Measurements from ENCODE around the gene MAP2K7. TPM values are rescaled to one million over a fixed set of nuclear protein-coding genes. Genes with fewer than 3 reads are reported as not detected.

Gene MAP2K7
- total RNA-seq, 3 donors from 2014 or later = 13.3 to 17.1 (median 13.8) TPM

- Histone ChIP-seq H3K36me3 (no peaks in the 10 kb centered on the region), H3K27me3 (no peaks in the 10 kb centered on the region), H3K4me3 (no peak overlapping the region), H3K4me1 (peaks cover 0 to 10% of the 10 kb centered on the region in 2 donors), H3K9me3 (no peaks in the 10 kb centered on the region), H3K27ac (no peak overlapping the region)
- TF ChIP-seq, protein P1, sequence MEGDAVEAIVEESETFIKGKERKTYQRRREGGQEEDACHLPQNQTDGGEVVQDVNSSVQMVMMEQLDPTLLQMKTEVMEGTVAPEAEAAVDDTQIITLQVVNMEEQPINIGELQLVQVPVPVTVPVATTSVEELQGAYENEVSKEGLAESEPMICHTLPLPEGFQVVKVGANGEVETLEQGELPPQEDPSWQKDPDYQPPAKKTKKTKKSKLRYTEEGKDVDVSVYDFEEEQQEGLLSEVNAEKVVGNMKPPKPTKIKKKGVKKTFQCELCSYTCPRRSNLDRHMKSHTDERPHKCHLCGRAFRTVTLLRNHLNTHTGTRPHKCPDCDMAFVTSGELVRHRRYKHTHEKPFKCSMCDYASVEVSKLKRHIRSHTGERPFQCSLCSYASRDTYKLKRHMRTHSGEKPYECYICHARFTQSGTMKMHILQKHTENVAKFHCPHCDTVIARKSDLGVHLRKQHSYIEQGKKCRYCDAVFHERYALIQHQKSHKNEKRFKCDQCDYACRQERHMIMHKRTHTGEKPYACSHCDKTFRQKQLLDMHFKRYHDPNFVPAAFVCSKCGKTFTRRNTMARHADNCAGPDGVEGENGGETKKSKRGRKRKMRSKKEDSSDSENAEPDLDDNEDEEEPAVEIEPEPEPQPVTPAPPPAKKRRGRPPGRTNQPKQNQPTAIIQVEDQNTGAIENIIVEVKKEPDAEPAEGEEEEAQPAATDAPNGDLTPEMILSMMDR (IDR thresholded peaks at IDR 0.05) = no peak
- TF ChIP-seq POLR2AphosphoS5 (IDR thresholded peaks at IDR 0.05) = no peak
- no peak for TF ChIP-seq POLR2A (IDR thresholded peaks at IDR 0.05)
- intact Hi-C loops (cut with DNase I; ENCODE audit: low total_unique reads) = no loop called here
- DNase-seq (ENCODE audit: low spot score in 2 of 2) = no peak
These were observed 4.7 kb upstream of the MAP2K7 start for GRCh38 chr19:7898967-7899366.

DNA sequence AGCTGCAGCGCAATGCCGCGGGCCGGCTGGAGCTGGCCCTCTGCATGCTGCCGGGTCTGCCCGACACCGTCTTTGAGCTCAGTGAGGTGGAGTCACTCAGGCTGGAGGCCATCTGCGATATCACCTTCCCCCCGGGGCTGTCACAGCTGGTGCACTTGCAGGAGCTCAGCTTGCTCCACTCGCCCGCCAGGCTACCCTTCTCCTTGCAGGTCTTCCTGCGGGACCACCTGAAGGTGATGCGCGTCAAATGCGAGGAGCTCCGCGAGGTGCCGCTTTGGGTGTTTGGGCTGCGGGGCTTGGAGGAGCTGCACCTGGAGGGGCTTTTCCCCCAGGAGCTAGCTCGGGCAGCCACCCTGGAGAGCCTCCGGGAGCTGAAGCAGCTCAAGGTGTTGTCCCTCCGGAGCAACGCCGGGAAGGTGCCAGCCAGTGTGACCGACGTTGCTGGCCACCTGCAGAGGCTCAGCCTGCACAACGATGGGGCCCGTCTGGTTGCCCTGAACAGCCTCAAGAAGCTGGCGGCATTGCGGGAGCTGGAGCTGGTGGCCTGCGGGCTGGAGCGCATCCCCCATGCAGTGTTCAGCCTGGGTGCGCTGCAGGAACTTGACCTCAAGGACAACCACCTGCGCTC, 3.8 kb upstream of the MAP2K7 start:
- no peak for DNase-seq (ENCODE audit: low spot score in 2 of 2)
- Histone ChIP-seq H3K9me3 (no peaks in the 10 kb centered on the region), H3K27me3 (no peaks in the 10 kb centered on the region), H3K27ac (peak overlapping the region in 1 of 2 donors; percentile 62), H3K4me3 (no peak overlapping the region), H3K4me1 (peaks cover 4 to 14% of the 10 kb centered on the region in 2 donors), H3K36me3 (no peaks in the 10 kb centered on the region)
- TF ChIP-seq POLR2AphosphoS5 (IDR thresholded peaks at IDR 0.05) = no peak
- TF ChIP-seq, protein P1 (IDR thresholded peaks at IDR 0.05) = no peak
- TF ChIP-seq POLR2A (IDR thresholded peaks at IDR 0.05) = no peak
- intact Hi-C loops (cut with DNase I; ENCODE audit: low total_unique reads) = loop anchor here (5.0 kb wide), 1 partner anchor 48 kb away; no protein-coding TSS in a partner anchor

- H3K4me3 ChIP-seq = no peak overlapping the region
- H3K4me1 ChIP-seq = peaks cover 10 to 18% of the 10 kb centered on the region in 2 donors
- intact Hi-C loops (cut with DNase I; ENCODE audit: low total_unique reads) = loop anchor here (5.0 kb wide), 1 partner anchor 48 kb away; no protein-coding TSS in a partner anchor
- no peaks in the 10 kb centered on the region for H3K27me3 ChIP-seq
- TF ChIP-seq POLR2AphosphoS5 (IDR thresholded peaks at IDR 0.05) (no peak), POLR2A (IDR thresholded peaks at IDR 0.05) (no peak)
- TF ChIP-seq, protein P1 (IDR thresholded peaks at IDR 0.05) = no peak
- peak overlapping the region; percentile 62 to 92 for H3K27ac ChIP-seq
- H3K36me3 ChIP-seq = no peaks in the 10 kb centered on the region
- H3K9me3 ChIP-seq = no peaks in the 10 kb centered on the region
- no peak for DNase-seq (ENCODE audit: low spot score in 2 of 2)
These were observed 3.2 kb upstream of the MAP2K7 start for GRCh38 chr19:7900401-7900870.

GRCh38 chr19:7900931-7901330, 2.7 kb upstream of the MAP2K7 start:
- intact Hi-C loops (cut with DNase I; ENCODE audit: low total_unique reads) = loop anchor here (5.0 kb wide), 1 partner anchor 49 kb away; no protein-coding TSS in a partner anchor
- TF ChIP-seq, protein P1 (IDR thresholded peaks at IDR 0.05) = no peak
- TF ChIP-seq POLR2AphosphoS5 (IDR thresholded peaks at IDR 0.05) (no peak), POLR2A (IDR thresholded peaks at IDR 0.05) (no peak)
- H3K4me1 ChIP-seq = peaks cover 14 to 18% of the 10 kb centered on the region in 2 donors
- no peaks in the 10 kb centered on the region for H3K9me3 ChIP-seq
- no peaks in the 10 kb centered on the region for H3K36me3 ChIP-seq
- H3K27me3 ChIP-seq = no peaks in the 10 kb centered on the region
- peak overlapping the region; percentile 62 to 92 for H3K27ac ChIP-seq
- DNase-seq (ENCODE audit: low spot score in 2 of 2) = no peak
- no peak overlapping the region for H3K4me3 ChIP-seq

DNA sequence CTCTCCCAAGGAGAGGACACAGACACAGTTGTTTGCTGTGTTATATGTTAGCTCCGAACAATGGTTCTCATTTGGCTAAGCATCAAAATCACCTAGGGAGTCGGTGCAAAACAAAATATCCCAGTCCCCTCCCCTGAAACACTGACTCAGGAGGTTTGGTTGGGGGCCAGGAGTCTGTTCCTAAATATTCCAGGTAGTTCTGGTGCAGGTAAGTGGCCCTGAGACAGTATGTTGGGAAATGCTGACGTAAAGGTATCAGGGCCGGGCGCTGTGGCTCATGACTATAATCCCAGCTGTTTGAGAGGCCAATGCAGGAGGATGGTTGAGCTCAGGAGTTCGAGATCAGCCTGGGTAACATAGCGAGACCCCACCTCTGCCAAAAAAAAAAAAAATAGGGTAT, 2.3 kb upstream of the MAP2K7 start:
- DNase-seq (ENCODE audit: low spot score in 2 of 2) = no peak
- intact Hi-C loops (cut with DNase I; ENCODE audit: low total_unique reads) = loop anchor here (5.0 kb wide), 1 partner anchor 49 kb away; no protein-coding TSS in a partner anchor

More for the DNA sequence above, 2.3 kb upstream of the MAP2K7 start:
- no peaks in the 10 kb centered on the region for H3K9me3 ChIP-seq
- no peaks in the 10 kb centered on the region for H3K27me3 ChIP-seq
- peaks cover 14 to 18% of the 10 kb centered on the region in 2 donors for H3K4me1 ChIP-seq
- no peaks in the 10 kb centered on the region for H3K36me3 ChIP-seq
- TF ChIP-seq POLR2AphosphoS5 (IDR thresholded peaks at IDR 0.05) = no peak
- TF ChIP-seq, protein P1 (IDR thresholded peaks at IDR 0.05) = no peak
- no peak for TF ChIP-seq POLR2A (IDR thresholded peaks at IDR 0.05)
- H3K4me3 ChIP-seq = no peak overlapping the region
- H3K27ac ChIP-seq = peak overlapping the region; percentile 62 to 92
